ENCODE results near the gene KLHL20. TPM values are rescaled to one million over a fixed set of nuclear protein-coding genes. Genes with fewer than 3 reads are reported as not detected.
"Not testable (repeated sequence)": the region's sequence is repeated elsewhere in the genome, so short reads cannot be mapped to it uniquely, and the experiment has no call there.

Gene KLHL20
- total and polyA plus RNA-seq, 2 experiments from 2014 or later, result 12.3 to 14.5 TPM

DNA sequence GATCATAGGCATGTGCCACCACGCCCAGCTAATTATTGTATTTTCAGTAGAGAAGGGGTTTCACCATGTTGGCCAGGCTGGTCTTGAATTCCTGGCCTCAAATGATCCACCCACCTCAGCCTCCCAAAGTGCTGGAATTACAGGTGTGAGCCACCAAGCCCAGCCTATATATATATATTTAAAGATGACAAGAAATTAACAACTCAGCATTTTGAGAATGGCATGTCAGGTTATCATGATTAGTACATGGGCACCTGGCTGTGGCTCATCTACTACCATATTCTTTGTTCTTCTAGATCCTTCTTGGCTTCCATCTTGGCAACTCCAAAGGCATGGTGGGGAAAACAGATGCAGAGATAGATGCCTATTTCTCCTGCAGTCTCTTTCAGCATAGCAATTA, 85.2 kb downstream of the KLHL20 start:
- not testable (repeated sequence) for H3K4me2 ChIP-seq; H3K27me3 Mint-ChIP-seq (ENCODE audit: insufficient read depth, low read depth, poor library complexity); H4K20me1 ChIP-seq (replicated peaks; ENCODE audit: insufficient read depth); H3K4me1 ChIP-seq (ENCODE audit: insufficient read depth); H3K79me2 ChIP-seq (replicated peaks; ENCODE audit: insufficient read depth); DNase-seq (ENCODE audit: low spot score); H3K4me3 Mint-ChIP-seq; ATAC-seq; H3K4me3 ChIP-seq; H3F3A ChIP-seq (replicated peaks; ENCODE audit: low read depth); H2AFZ ChIP-seq; H3K4me1 Mint-ChIP-seq; H3K27ac Mint-ChIP-seq; H3K27ac ChIP-seq (ENCODE audit: low read depth); H3K9me2 ChIP-seq (ENCODE audit: insufficient read depth); H3K27me3 ChIP-seq (ENCODE audit: insufficient read depth)
- Mint-ChIP-seq H3K36me3 (ENCODE audit: low read depth) (peaks cover 48% of the 10 kb centered on the region), H3K9me3 (peaks cover 15% of the 10 kb centered on the region; the same call in 2 of the 3 replicates)
- H3K36me3 ChIP-seq (ENCODE audit: insufficient read depth), result peaks cover 19% of the 10 kb centered on the region; the same call in 1 of the 2 replicates

DNA sequence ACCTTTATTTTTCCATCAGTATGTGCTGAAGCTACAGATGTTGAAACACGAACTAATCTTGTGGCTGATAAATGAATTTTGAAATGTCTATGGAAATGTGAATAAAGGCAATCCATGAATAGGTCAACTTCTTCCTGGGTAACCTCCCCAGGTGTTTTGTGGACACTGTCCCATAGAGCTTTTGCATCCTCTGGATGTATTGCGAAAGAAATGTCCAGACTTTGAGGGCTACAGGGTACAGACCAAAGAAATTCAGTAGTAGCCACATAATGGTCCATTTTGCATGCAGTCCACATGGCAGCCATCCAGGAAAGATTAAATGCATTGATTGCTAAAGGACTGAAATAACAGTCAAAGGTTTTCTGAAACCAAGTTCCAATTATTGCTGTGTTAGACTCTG, 88.2 kb downstream of the KLHL20 start:
- Mint-ChIP-seq H3K36me3 (ENCODE audit: low read depth) (peaks cover 34% of the 10 kb centered on the region), H3K27me3 (ENCODE audit: insufficient read depth, low read depth, poor library complexity) (peaks cover 2% of the 10 kb centered on the region), H3K4me3 (no peak overlapping the region), H3K27ac (no peak overlapping the region), H3K4me1 (no peaks in the 10 kb centered on the region), H3K9me3 (no peaks in the 10 kb centered on the region)
- Histone ChIP-seq H3K4me1 (ENCODE audit: insufficient read depth) (no peaks in the 10 kb centered on the region), H3K79me2 (replicated peaks; ENCODE audit: insufficient read depth) (no peaks in the 10 kb centered on the region), H3K9me2 (ENCODE audit: insufficient read depth) (no peaks in the 10 kb centered on the region), H3F3A (replicated peaks; ENCODE audit: low read depth) (no peaks in the 10 kb centered on the region), H2AFZ (no peak overlapping the region), H3K4me2 (no peak overlapping the region), H4K20me1 (replicated peaks; ENCODE audit: insufficient read depth) (peaks cover 2% of the 10 kb centered on the region; the same call in 1 of the 2 replicates), H3K36me3 (ENCODE audit: insufficient read depth) (peaks cover 27% of the 10 kb centered on the region), H3K27ac (ENCODE audit: low read depth) (no peak overlapping the region), H3K27me3 (ENCODE audit: insufficient read depth) (no peaks in the 10 kb centered on the region), H3K4me3 (no peak overlapping the region)
- no peak for ATAC-seq
- DNase-seq (ENCODE audit: low spot score), result no peak
- TF ChIP-seq ZNF114 (CRISPR knock-in tag; IDR thresholded peaks at IDR 0.05) (no peak), STAT1 (IDR thresholded peaks at IDR 0.05; ENCODE audit: unreplicated experiment) (no peak), EZH2phosphoT487 (IDR thresholded peaks at IDR 0.05; ENCODE audit: unreplicated experiment) (no peak), EZH2 (IDR thresholded peaks at IDR 0.05; ENCODE audit: low read depth, unreplicated experiment) (no peak), CREB1 (CRISPR knock-in tag; IDR thresholded peaks at IDR 0.05; ENCODE audit: low read depth) (no peak), ZNF331 (CRISPR knock-in tag; IDR thresholded peaks at IDR 0.05; ENCODE audit: low read depth) (no peak)
- TF ChIP-seq, protein P1, sequence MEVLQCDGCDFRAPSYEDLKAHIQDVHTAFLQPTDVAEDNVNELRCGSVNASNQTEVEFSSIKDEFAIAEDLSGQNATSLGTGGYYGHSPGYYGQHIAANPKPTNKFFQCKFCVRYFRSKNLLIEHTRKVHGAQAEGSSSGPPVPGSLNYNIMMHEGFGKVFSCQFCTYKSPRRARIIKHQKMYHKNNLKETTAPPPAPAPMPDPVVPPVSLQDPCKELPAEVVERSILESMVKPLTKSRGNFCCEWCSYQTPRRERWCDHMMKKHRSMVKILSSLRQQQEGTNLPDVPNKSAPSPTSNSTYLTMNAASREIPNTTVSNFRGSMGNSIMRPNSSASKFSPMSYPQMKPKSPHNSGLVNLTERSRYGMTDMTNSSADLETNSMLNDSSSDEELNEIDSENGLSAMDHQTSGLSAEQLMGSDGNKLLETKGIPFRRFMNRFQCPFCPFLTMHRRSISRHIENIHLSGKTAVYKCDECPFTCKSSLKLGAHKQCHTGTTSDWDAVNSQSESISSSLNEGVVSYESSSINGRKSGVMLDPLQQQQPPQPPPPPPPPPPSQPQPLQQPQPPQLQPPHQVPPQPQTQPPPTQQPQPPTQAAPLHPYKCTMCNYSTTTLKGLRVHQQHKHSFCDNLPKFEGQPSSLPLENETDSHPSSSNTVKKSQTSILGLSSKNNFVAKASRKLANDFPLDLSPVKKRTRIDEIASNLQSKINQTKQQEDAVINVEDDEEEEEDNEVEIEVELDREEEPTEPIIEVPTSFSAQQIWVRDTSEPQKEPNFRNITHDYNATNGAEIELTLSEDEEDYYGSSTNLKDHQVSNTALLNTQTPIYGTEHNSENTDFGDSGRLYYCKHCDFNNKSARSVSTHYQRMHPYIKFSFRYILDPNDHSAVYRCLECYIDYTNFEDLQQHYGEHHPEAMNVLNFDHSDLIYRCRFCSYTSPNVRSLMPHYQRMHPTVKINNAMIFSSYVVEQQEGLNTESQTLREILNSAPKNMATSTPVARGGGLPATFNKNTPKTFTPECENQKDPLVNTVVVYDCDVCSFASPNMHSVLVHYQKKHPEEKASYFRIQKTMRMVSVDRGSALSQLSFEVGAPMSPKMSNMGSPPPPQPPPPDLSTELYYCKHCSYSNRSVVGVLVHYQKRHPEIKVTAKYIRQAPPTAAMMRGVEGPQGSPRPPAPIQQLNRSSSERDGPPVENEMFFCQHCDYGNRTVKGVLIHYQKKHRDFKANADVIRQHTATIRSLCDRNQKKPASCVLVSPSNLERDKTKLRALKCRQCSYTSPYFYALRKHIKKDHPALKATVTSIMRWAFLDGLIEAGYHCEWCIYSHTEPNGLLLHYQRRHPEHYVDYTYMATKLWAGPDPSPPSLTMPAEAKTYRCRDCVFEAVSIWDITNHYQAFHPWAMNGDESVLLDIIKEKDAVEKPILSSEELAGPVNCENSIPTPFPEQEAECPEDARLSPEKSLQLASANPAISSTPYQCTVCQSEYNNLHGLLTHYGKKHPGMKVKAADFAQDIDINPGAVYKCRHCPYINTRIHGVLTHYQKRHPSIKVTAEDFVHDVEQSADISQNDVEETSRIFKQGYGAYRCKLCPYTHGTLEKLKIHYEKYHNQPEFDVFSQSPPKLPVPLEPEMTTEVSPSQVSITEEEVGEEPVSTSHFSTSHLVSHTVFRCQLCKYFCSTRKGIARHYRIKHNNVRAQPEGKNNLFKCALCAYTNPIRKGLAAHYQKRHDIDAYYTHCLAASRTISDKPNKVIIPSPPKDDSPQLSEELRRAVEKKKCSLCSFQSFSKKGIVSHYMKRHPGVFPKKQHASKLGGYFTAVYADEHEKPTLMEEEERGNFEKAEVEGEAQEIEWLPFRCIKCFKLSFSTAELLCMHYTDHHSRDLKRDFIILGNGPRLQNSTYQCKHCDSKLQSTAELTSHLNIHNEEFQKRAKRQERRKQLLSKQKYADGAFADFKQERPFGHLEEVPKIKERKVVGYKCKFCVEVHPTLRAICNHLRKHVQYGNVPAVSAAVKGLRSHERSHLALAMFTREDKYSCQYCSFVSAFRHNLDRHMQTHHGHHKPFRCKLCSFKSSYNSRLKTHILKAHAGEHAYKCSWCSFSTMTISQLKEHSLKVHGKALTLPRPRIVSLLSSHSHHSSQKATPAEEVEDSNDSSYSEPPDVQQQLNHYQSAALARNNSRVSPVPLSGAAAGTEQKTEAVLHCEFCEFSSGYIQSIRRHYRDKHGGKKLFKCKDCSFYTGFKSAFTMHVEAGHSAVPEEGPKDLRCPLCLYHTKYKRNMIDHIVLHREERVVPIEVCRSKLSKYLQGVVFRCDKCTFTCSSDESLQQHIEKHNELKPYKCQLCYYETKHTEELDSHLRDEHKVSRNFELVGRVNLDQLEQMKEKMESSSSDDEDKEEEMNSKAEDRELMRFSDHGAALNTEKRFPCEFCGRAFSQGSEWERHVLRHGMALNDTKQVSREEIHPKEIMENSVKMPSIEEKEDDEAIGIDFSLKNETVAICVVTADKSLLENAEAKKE (CRISPR knock-in tag; IDR thresholded peaks at IDR 0.05), result no peak
- TF ChIP-seq, protein P2, sequence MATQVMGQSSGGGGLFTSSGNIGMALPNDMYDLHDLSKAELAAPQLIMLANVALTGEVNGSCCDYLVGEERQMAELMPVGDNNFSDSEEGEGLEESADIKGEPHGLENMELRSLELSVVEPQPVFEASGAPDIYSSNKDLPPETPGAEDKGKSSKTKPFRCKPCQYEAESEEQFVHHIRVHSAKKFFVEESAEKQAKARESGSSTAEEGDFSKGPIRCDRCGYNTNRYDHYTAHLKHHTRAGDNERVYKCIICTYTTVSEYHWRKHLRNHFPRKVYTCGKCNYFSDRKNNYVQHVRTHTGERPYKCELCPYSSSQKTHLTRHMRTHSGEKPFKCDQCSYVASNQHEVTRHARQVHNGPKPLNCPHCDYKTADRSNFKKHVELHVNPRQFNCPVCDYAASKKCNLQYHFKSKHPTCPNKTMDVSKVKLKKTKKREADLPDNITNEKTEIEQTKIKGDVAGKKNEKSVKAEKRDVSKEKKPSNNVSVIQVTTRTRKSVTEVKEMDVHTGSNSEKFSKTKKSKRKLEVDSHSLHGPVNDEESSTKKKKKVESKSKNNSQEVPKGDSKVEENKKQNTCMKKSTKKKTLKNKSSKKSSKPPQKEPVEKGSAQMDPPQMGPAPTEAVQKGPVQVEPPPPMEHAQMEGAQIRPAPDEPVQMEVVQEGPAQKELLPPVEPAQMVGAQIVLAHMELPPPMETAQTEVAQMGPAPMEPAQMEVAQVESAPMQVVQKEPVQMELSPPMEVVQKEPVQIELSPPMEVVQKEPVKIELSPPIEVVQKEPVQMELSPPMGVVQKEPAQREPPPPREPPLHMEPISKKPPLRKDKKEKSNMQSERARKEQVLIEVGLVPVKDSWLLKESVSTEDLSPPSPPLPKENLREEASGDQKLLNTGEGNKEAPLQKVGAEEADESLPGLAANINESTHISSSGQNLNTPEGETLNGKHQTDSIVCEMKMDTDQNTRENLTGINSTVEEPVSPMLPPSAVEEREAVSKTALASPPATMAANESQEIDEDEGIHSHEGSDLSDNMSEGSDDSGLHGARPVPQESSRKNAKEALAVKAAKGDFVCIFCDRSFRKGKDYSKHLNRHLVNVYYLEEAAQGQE (IDR thresholded peaks at IDR 0.05; ENCODE audit: unreplicated experiment), result no peak
- TF ChIP-seq, protein P3, sequence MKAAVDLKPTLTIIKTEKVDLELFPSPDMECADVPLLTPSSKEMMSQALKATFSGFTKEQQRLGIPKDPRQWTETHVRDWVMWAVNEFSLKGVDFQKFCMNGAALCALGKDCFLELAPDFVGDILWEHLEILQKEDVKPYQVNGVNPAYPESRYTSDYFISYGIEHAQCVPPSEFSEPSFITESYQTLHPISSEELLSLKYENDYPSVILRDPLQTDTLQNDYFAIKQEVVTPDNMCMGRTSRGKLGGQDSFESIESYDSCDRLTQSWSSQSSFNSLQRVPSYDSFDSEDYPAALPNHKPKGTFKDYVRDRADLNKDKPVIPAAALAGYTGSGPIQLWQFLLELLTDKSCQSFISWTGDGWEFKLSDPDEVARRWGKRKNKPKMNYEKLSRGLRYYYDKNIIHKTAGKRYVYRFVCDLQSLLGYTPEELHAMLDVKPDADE (IDR thresholded peaks at IDR 0.05), result no peak
- TF ChIP-seq, protein P4, sequence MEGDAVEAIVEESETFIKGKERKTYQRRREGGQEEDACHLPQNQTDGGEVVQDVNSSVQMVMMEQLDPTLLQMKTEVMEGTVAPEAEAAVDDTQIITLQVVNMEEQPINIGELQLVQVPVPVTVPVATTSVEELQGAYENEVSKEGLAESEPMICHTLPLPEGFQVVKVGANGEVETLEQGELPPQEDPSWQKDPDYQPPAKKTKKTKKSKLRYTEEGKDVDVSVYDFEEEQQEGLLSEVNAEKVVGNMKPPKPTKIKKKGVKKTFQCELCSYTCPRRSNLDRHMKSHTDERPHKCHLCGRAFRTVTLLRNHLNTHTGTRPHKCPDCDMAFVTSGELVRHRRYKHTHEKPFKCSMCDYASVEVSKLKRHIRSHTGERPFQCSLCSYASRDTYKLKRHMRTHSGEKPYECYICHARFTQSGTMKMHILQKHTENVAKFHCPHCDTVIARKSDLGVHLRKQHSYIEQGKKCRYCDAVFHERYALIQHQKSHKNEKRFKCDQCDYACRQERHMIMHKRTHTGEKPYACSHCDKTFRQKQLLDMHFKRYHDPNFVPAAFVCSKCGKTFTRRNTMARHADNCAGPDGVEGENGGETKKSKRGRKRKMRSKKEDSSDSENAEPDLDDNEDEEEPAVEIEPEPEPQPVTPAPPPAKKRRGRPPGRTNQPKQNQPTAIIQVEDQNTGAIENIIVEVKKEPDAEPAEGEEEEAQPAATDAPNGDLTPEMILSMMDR (conservative IDR thresholded peaks at IDR 0.05; ENCODE audit: low read depth in 2 of 2), result no peak

Measured in GM23338 (cell line).